MCF 10A (cell line): ENCODE data around the gene CACNB4. TPM values are rescaled to one million over a fixed set of nuclear protein-coding genes. Genes with fewer than 3 reads are reported as not detected.

Experiments
- BruUV-seq: library from RNA; stranded (reverse); fragments of 400-500 nt; replicated peaks from 2 replicates; lab custom pipeline; 2021; lab: Mats Ljungman, UMichigan
- CTCF ChIA-PET: fragments of 300-600 bp; sonication (Branson Sonifier 250); formaldehyde crosslinking; extraction: SDS; loops from one replicate; lab custom pipeline; 2021; ENCODE audit warnings: antibody characterized with exemption, inconsistent platforms; lab: Yijun Ruan, JAX
- POLR2A ChIA-PET: fragments of 300-600, 350-650 bp; sonication (Branson Sonifier 250); formaldehyde crosslinking; extraction: SDS; loops from one replicate; lab custom pipeline; 2020; ENCODE audit warnings: antibody characterized with exemption, inconsistent platforms; lab: Yijun Ruan, JAX
- DNase-seq: peaks from one replicate; pipeline ENCODE4 v3.0.0-alpha.2; 2018; ENCODE audit not compliant: unreplicated experiment
- H3K27ac Mint-ChIP-seq: one replicate; pipeline ENCODE4 v1.8.0; 2022; ENCODE audit warnings: mild to moderate bottlenecking, low read depth, mixed read lengths; ENCODE audit not compliant: unreplicated experiment
- H3K27me3 Mint-ChIP-seq: one replicate; pipeline ENCODE4 v1.8.0; 2022; ENCODE audit warnings: mixed read lengths; ENCODE audit not compliant: insufficient read depth, unreplicated experiment
- H3K36me3 Mint-ChIP-seq: one replicate; pipeline ENCODE4 v1.8.0; 2022; ENCODE audit warnings: mild to moderate bottlenecking, moderate library complexity, mixed read lengths; ENCODE audit not compliant: insufficient read depth, unreplicated experiment
- H3K4me1 Mint-ChIP-seq: one replicate; pipeline ENCODE4 v1.8.0; 2022; ENCODE audit warnings: mixed read lengths; ENCODE audit not compliant: insufficient read depth, unreplicated experiment
- H3K4me3 Mint-ChIP-seq: one replicate; pipeline ENCODE4 v1.8.0; 2022; ENCODE audit warnings: mild to moderate bottlenecking, moderate library complexity, mixed read lengths; ENCODE audit not compliant: unreplicated experiment
- H3K9me3 Mint-ChIP-seq: one replicate; pipeline ENCODE4 v1.8.0; 2022; ENCODE audit warnings: mixed read lengths; ENCODE audit not compliant: unreplicated experiment
- intact Hi-C: fragments of 100-400 bp; cut with micrococcal nuclease; formaldehyde crosslinking; loops from 2 replicates; pipeline ENCODE4 v1.14.1; 2022
- total RNA-seq: library from RNA; stranded (reverse); gene quantifications from 2 replicates; pipeline ENCODE4 v1.2.3, GENCODE V29; 2022
- TF ChIP-seq, protein P1 (sequence below): fragments of 200-600 bp; IDR thresholded peaks from one replicate; pipeline ENCODE4 v1.8.0; 2022; ENCODE audit warnings: antibody characterized with exemption, mild to moderate bottlenecking; ENCODE audit not compliant: unreplicated experiment

CACNB4 gene
- total RNA-seq, 1 experiment from 2014 or later = 0.49 TPM

DNA sequence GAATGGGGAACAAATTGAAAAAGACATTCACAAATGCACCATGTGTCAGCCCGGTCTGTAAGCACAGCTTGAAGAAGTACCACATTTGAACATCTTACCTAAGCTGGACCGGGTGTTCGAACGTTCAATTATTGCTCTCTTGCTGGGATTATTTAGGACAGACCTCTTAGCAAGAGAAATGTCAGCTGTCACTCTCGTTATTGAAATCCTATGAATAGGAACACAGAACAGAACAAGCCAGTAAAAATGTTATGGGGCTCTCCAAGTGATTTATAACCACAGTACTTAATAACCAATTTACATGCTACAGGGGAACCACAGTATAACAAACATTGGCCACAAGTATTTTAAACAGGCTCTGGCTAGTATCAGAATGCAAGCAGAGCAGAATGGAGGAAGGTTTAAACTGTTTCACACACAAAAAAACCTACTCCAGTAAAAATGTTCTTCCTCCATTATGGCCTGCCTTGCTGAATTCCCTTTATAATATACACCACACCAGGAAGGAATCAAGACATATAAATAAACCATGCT lies 238.2 kb downstream of the CACNB4 start:
- no peaks in the 10 kb centered on the region for H3K9me3 Mint-ChIP-seq
- TF ChIP-seq, protein P1, sequence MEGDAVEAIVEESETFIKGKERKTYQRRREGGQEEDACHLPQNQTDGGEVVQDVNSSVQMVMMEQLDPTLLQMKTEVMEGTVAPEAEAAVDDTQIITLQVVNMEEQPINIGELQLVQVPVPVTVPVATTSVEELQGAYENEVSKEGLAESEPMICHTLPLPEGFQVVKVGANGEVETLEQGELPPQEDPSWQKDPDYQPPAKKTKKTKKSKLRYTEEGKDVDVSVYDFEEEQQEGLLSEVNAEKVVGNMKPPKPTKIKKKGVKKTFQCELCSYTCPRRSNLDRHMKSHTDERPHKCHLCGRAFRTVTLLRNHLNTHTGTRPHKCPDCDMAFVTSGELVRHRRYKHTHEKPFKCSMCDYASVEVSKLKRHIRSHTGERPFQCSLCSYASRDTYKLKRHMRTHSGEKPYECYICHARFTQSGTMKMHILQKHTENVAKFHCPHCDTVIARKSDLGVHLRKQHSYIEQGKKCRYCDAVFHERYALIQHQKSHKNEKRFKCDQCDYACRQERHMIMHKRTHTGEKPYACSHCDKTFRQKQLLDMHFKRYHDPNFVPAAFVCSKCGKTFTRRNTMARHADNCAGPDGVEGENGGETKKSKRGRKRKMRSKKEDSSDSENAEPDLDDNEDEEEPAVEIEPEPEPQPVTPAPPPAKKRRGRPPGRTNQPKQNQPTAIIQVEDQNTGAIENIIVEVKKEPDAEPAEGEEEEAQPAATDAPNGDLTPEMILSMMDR = no peak
- H3K4me1 Mint-ChIP-seq = no peaks in the 10 kb centered on the region
- H3K36me3 Mint-ChIP-seq = no peaks in the 10 kb centered on the region
- H3K27ac Mint-ChIP-seq = no peak overlapping the region
- intact Hi-C loops = no loop called here
- ChIA-PET POLR2A (no interaction called here), CTCF (interaction anchor here (1.0 kb wide), 1 partner anchor 11 kb away, joined by 3 read pairs; no protein-coding TSS in a partner anchor)
- BruUV-seq = no TSS peak
- H3K27me3 Mint-ChIP-seq = no peaks in the 10 kb centered on the region
- no peak overlapping the region for H3K4me3 Mint-ChIP-seq
- no peak for DNase-seq

DNA sequence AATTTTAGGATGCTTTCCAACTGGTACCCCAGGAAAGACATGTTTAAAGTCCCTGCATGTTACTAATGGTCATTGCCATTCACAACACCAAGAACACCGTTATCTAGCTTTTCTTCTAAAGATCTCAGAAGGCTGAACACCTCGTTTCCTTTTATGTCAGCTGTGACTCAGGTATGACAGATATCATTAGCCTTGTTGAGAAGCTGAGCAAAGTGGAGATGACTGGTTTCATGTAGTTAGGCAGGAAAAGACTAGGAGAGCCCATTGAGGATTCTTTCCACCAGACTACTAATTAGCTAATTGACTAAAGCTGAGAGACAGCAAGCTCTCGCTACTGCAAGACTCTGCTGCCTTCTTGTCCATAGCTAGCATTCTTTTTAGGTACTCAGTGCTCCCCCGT lies 238.6 kb downstream of the CACNB4 start:
- Mint-ChIP-seq H3K4me1 (no peaks in the 10 kb centered on the region), H3K4me3 (no peak overlapping the region), H3K9me3 (no peaks in the 10 kb centered on the region), H3K27ac (no peak overlapping the region), H3K36me3 (no peaks in the 10 kb centered on the region), H3K27me3 (no peaks in the 10 kb centered on the region)
- no peak for DNase-seq
- TF ChIP-seq, protein P1 = no peak
- intact Hi-C loops = no loop called here
- POLR2A ChIA-PET = no interaction called here
- BruUV-seq = no TSS peak
- CTCF ChIA-PET = interaction anchor here (0.6 to 1.0 kb wide), 3 partner anchors 10 to 175 kb away, joined by 3 read pairs; no protein-coding TSS in a partner anchor

DNA sequence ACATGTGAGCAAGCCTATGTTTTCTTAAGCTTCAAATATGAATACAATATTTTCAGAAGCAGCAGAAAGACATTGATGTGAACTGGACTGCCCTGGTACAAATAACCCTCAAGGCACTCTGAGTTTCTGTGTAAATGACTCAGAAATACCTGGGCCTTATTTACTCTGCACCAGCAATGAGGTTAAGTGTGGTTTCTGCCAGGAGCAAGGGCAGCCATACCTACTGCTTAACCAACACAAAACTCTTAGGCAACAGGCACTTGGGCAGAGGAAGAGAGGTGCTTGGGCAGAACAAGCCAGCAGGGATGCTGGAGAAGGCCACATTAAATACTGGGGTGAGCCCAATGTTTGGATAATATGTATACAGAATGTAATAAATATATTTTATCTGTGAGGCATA lies 241.2 kb downstream of the CACNB4 start:
- no peaks in the 10 kb centered on the region for H3K4me1 Mint-ChIP-seq
- no TSS peak for BruUV-seq
- no peak overlapping the region for H3K27ac Mint-ChIP-seq
- no peaks in the 10 kb centered on the region for H3K9me3 Mint-ChIP-seq
- no peak overlapping the region for H3K4me3 Mint-ChIP-seq
- TF ChIP-seq, protein P1 = no peak
- intact Hi-C loops = no loop called here
- DNase-seq = peak; percentile 60
- H3K36me3 Mint-ChIP-seq = no peaks in the 10 kb centered on the region
- CTCF ChIA-PET = interaction anchor here (0.5 to 1.0 kb wide), 5 partner anchors 29 to 147 kb away, joined by 3 to 4 read pairs (median 3); partner anchors contain the start of gene ARL5A
- POLR2A ChIA-PET = interaction anchor here (0.6 to 3.1 kb wide), 9 partner anchors 9 to 136 kb away, joined by 3 to 15 read pairs (median 3); partner anchors contain the start of gene ARL5A
- no peaks in the 10 kb centered on the region for H3K27me3 Mint-ChIP-seq

DNA sequence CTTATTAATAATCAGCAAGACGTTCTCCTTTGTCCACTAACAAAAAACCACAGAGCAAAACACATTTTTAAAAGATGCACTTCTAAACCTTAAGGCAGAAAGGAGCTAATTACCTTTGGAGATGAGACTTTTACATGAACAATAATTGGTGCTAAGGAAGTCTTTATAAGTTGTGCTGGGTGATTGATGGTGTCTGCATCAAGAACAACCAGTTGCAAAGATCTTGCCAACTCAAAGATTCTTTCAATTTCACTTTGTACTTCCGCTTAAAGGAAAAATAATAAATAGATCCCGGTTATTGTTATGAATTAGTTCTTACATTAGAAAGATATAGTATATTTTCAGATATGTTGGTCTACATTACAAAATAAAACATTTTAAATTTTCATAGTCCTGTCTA lies 243.7 kb downstream of the CACNB4 start:
- CTCF ChIA-PET = interaction anchor here (0.6 to 1.8 kb wide), 4 partner anchors 12 to 144 kb away, joined by 3 to 4 read pairs (median 4); no protein-coding TSS in a partner anchor
- H3K9me3 Mint-ChIP-seq = no peaks in the 10 kb centered on the region
- peaks cover 5% of the 10 kb centered on the region for H3K4me1 Mint-ChIP-seq
- H3K27me3 Mint-ChIP-seq = no peaks in the 10 kb centered on the region
- intact Hi-C loops = no loop called here
- POLR2A ChIA-PET = interaction anchor here (0.9 kb wide), 1 partner anchor 27 kb away, joined by 3 read pairs; the partner anchor contains the start of gene ARL5A
- no peaks in the 10 kb centered on the region for H3K36me3 Mint-ChIP-seq
- no peak for DNase-seq
- H3K4me3 Mint-ChIP-seq = no peak overlapping the region
- BruUV-seq = no TSS peak
- H3K27ac Mint-ChIP-seq = no peak overlapping the region
- TF ChIP-seq, protein P1 = no peak
